Panc1 (cell line): ENCODE results near the gene OMP. TPM values are rescaled to one million over a fixed set of nuclear protein-coding genes. Genes with fewer than 3 reads are reported as not detected.

Source experiments
- ATAC-seq: fragments of 200-7000 bp; cut with Tn5 transposase; 2 replicates; pipeline ENCODE4 v1.9.1; 2020; ENCODE audit warnings: mild to moderate bottlenecking, moderate library complexity
- BruUV-seq: library from RNA; stranded (reverse); fragments of 400-500 nt; replicated peaks from 2 replicates; lab custom pipeline; 2021; lab: Mats Ljungman, UMichigan
- CTCF ChIA-PET: fragments of 300-600 bp; sonication (Branson Sonifier 250); formaldehyde crosslinking; loops from one replicate; lab custom pipeline; 2022; ENCODE audit warnings: antibody characterized with exemption; lab: Charles Lee
- POLR2A ChIA-PET: fragments of 300-600 bp; sonication (Branson Sonifier 250); formaldehyde crosslinking; loops from one replicate; lab custom pipeline; 2022; ENCODE audit warnings: antibody characterized with exemption; lab: Charles Lee
- DNase-seq: peaks from one replicate; pipeline ENCODE4 v3.0.0-alpha.2; 2010; ENCODE audit warnings: low read depth, low spot score
- H3K27ac ChIP-seq: 2 replicates; pipeline ENCODE4 v1.5.1; 2011; ENCODE audit warnings: mild to moderate bottlenecking, low read length, inconsistent platforms
- H3K27me3 ChIP-seq: fragments of 200-500 bp; sonication (Bioruptor generic); 2 replicates; pipeline ENCODE4 v1.6.0; 2014; ENCODE audit warnings: low read length, inconsistent platforms; ENCODE audit not compliant: control insufficient read depth, insufficient read depth
- H3K36me3 ChIP-seq: fragments of 200-500 bp; sonication (Bioruptor generic); 2 replicates; pipeline ENCODE4 v1.5.1; 2014; ENCODE audit warnings: inconsistent platforms, mild to moderate bottlenecking, low read length, moderate library complexity; ENCODE audit not compliant: control insufficient read depth, insufficient read depth
- H3K4me1 ChIP-seq: 2 replicates; pipeline ENCODE4 v1.5.1; 2011; ENCODE audit warnings: inconsistent platforms, mild to moderate bottlenecking, low read length, moderate library complexity; ENCODE audit not compliant: control insufficient read depth, insufficient read depth
- H3K4me3 ChIP-seq, 2 experiments: 2 replicates each; pipeline ENCODE4 v1.5.1; 2011 to 2012; ENCODE audit warnings: low read depth in 2 of 2, low read length in 2 of 2, mild to moderate bottlenecking in 2 of 2, inconsistent platforms in 1 of 2, moderate library complexity in 1 of 2
- H3K9me3 ChIP-seq: fragments of 200-500 bp; sonication (Bioruptor generic); 2 replicates; pipeline ENCODE4 v1.5.1; 2014; ENCODE audit warnings: low read depth, mild to moderate bottlenecking, inconsistent platforms, low read length, moderate library complexity; ENCODE audit not compliant: control insufficient read depth, insufficient read depth
- POLR2AphosphoS5 ChIP-seq: IDR thresholded peaks from 2 replicates; pipeline ENCODE4 v1.6.1; 2012; ENCODE audit warnings: mild to moderate bottlenecking, low read depth, low read length, moderate library complexity
- SIN3A ChIP-seq: IDR thresholded peaks from 2 replicates; pipeline ENCODE4 v1.6.1; 2012; ENCODE audit warnings: low read depth, mild to moderate bottlenecking, low read length, moderate library complexity, borderline replicate concordance; ENCODE audit not compliant: insufficient read depth
- TCF7L2 ChIP-seq: IDR thresholded peaks from 2 replicates; pipeline ENCODE4 v1.6.1; 2011; ENCODE audit warnings: mild to moderate bottlenecking, low read depth, low read length, inconsistent platforms
- in situ Hi-C: cut with HindIII; loops from 2 replicates; pipeline ENCODE4 v1.10.0; 2016; ENCODE audit warnings: low sequenced_read_pairs, low pct_unique_long_range_greater_than_20kb
- intact Hi-C: fragments of 100-400 bp; cut with micrococcal nuclease; formaldehyde crosslinking; loops from one replicate; pipeline ENCODE4 v1.10.0; 2022; ENCODE audit not compliant: unreplicated experiment
- total RNA-seq: library from RNA; stranded (reverse); gene quantifications from one replicate; pipeline ENCODE4 v1.2.1, GENCODE V29; 2021; ENCODE audit not compliant: unreplicated experiment
- TF ChIP-seq, protein P1 (sequence below): fragments of 450-650 bp; IDR thresholded peaks from 2 replicates; pipeline ENCODE4 v1.5.1; 2017; ENCODE audit warnings: mild to moderate bottlenecking
- TF ChIP-seq, protein P2 (sequence below), 2 experiments: IDR thresholded peaks; 2 replicates each; pipeline ENCODE4 v1.6.1; 2011 to 2012; ENCODE audit warnings: low read depth in 2 of 2, control low read depth in 1 of 2, low read length in 1 of 2, mild to moderate bottlenecking in 1 of 2, moderate library complexity in 1 of 2; ENCODE audit not compliant: insufficient read depth in 1 of 2

OMP gene
- total RNA-seq, 1 experiment from 2014 or later = 1.5 TPM

DNA sequence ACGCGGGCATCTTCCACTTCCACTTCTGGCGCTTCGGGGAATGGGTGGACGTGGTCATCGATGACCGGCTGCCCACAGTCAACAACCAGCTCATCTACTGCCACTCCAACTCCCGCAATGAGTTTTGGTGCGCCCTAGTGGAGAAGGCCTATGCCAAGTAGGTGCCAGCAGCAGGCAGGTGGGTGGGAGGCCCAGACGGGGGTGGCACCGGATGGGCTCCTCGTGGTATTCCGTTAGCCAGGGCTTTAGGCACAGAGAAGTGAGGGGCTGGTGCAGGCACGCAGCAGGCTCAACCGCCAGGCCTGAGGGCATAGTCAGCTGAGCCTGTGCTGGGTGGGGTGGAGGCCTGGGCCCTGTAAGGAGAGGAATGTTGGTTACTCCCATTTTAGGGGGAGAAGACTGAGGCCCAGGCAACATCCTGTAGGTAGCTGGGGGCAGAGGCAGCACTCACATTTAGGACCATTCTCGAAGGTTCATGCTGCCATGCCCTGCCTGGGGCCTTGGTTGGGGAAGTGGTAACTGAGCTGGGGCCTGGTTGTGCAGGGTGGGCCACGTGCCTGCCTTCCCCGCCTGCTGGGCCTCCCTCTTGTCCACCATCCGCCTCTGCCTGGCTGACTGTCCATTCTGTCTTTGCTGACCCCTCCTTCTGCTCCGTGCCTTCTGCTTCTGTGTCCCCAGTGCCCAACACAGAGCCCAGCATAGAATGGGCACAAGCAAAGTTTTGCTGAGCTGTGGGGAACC is 10.2 kb downstream of the OMP start:
- ChIA-PET POLR2A (no interaction called here), CTCF (interaction anchor here (0.7 to 1.5 kb wide), 3 partner anchors 16 to 73 kb away, joined by 3 to 15 read pairs (median 3); partner anchors contain the start of gene MYO7A)
- H3K27me3 ChIP-seq = no peaks in the 10 kb centered on the region
- in situ Hi-C loops = no loop called here
- intact Hi-C loops = loop anchor here (5.0 kb wide), 1 partner anchor 66 kb away; no protein-coding TSS in a partner anchor
- no peak for ATAC-seq
- no peaks in the 10 kb centered on the region for H3K9me3 ChIP-seq
- BruUV-seq = no TSS peak
- no peak for DNase-seq
- peaks cover 15% of the 10 kb centered on the region for H3K4me1 ChIP-seq
- H3K36me3 ChIP-seq = no peaks in the 10 kb centered on the region
- H3K27ac ChIP-seq = no peak overlapping the region
- H3K4me3 ChIP-seq = no peak overlapping the region
- TF ChIP-seq SIN3A (no peak), TCF7L2 (no peak), POLR2AphosphoS5 (no peak)
- TF ChIP-seq, protein P1, sequence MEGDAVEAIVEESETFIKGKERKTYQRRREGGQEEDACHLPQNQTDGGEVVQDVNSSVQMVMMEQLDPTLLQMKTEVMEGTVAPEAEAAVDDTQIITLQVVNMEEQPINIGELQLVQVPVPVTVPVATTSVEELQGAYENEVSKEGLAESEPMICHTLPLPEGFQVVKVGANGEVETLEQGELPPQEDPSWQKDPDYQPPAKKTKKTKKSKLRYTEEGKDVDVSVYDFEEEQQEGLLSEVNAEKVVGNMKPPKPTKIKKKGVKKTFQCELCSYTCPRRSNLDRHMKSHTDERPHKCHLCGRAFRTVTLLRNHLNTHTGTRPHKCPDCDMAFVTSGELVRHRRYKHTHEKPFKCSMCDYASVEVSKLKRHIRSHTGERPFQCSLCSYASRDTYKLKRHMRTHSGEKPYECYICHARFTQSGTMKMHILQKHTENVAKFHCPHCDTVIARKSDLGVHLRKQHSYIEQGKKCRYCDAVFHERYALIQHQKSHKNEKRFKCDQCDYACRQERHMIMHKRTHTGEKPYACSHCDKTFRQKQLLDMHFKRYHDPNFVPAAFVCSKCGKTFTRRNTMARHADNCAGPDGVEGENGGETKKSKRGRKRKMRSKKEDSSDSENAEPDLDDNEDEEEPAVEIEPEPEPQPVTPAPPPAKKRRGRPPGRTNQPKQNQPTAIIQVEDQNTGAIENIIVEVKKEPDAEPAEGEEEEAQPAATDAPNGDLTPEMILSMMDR = no peak
- TF ChIP-seq, protein P2, sequence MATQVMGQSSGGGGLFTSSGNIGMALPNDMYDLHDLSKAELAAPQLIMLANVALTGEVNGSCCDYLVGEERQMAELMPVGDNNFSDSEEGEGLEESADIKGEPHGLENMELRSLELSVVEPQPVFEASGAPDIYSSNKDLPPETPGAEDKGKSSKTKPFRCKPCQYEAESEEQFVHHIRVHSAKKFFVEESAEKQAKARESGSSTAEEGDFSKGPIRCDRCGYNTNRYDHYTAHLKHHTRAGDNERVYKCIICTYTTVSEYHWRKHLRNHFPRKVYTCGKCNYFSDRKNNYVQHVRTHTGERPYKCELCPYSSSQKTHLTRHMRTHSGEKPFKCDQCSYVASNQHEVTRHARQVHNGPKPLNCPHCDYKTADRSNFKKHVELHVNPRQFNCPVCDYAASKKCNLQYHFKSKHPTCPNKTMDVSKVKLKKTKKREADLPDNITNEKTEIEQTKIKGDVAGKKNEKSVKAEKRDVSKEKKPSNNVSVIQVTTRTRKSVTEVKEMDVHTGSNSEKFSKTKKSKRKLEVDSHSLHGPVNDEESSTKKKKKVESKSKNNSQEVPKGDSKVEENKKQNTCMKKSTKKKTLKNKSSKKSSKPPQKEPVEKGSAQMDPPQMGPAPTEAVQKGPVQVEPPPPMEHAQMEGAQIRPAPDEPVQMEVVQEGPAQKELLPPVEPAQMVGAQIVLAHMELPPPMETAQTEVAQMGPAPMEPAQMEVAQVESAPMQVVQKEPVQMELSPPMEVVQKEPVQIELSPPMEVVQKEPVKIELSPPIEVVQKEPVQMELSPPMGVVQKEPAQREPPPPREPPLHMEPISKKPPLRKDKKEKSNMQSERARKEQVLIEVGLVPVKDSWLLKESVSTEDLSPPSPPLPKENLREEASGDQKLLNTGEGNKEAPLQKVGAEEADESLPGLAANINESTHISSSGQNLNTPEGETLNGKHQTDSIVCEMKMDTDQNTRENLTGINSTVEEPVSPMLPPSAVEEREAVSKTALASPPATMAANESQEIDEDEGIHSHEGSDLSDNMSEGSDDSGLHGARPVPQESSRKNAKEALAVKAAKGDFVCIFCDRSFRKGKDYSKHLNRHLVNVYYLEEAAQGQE (IDR thresholded peaks at IDR 0.05; ENCODE audit: insufficient read depth in 1 of 2, low read depth in 2 of 2, low read length in 1 of 2) = no peak

DNA sequence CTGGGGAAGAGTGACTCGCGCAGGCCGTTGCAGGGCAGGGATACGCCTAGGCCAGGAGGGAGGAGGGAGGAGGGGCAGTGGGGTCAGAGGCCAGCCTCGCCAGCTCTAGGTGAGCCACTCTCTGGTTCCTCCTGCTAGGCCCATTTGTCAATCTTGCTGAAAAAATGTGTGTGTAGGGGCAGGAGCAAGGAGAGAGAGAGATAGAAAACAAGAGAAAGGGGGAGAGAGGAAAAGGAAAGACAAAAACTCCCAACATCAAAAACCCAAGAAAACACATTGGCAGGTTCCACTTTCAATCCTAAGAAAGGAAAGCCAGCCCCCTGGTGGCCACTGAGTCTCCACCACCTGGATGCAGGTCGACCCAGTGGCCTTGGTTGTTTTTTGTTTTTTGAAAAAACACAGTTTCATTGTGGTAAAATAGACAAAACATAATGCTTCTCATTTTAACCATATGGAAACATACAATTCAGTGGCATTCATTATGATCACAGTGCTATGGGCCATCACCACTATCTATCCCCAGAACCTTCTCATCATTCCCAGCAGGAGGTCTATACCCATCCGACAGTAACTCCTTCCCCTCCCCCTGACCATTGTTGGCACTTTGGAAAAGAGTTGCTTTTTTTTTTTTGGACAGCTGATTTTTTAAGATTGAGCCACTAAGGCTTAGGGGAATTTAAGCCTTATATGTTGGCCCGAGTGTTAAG is 10.9 kb downstream of the OMP start:
- intact Hi-C loops = loop anchor here (5.0 kb wide), 1 partner anchor 66 kb away; no protein-coding TSS in a partner anchor
- CTCF ChIA-PET = interaction anchor here (1.5 kb wide), 1 partner anchor 66 kb away, joined by 15 read pairs; no protein-coding TSS in a partner anchor
- Histone ChIP-seq H3K4me3 (no peak overlapping the region), H3K27me3 (no peaks in the 10 kb centered on the region), H3K4me1 (peaks cover 8% of the 10 kb centered on the region), H3K27ac (no peak overlapping the region), H3K9me3 (no peaks in the 10 kb centered on the region), H3K36me3 (no peaks in the 10 kb centered on the region)
- no peak for DNase-seq
- POLR2A ChIA-PET = no interaction called here
- ATAC-seq = peak; percentile 47; the same call in 1 of the 2 replicates
- TF ChIP-seq TCF7L2 = no peak
- TF ChIP-seq, protein P1 = peak; percentile 86
- no peak for TF ChIP-seq SIN3A
- no peak for TF ChIP-seq POLR2AphosphoS5
- no TSS peak for BruUV-seq
- in situ Hi-C loops = no loop called here
